ENCODE measurements around the gene FAIM. TPM values are rescaled to one million over a fixed set of nuclear protein-coding genes. Genes with fewer than 3 reads are reported as not detected.

The FAIM gene
- total and polyA plus RNA-seq, 4 donors: 3.3 to 8.5 (median 5.1) TPM

DNA sequence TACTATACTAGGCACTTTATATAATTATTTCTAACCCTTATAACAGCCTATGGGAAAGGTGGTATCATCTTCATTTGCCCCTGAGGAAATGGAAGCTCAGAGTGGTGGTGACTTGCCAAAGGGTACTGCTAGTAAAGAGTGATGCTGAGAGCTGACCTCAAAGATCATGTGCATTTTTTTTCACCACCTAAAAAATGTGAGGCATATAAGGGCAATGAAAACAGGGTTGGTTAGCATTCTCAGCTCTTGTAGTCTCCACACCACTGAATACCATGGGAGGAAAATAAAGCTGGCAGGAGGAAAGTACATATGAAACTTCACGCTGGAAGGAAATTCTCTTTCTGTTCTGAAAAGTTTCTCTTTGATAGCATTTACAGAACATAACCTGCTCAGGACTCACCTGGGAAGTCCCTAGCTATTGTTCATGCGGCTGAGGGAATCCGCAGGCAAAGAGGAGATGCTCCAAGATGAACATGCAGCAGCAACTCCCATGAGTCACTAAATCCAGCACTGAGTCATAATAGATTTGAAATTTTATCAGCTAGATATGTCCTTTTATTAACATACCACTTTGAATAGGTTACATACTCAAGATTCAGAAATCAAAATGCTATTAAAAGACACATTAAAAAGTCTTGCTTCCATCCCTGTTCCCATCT is 17.3 kb downstream of the FAIM start:
- no peaks in the 10 kb centered on the region for H3K4me1 ChIP-seq (ENCODE audit: control insufficient read depth in 4 of 4, insufficient read depth in 4 of 4, low read length in 3 of 4)
- no peaks in the 10 kb centered on the region for H3K9me3 ChIP-seq (ENCODE audit: control insufficient read depth in 4 of 4, low read length in 3 of 4)
- no peaks in the 10 kb centered on the region for H3K36me3 ChIP-seq (ENCODE audit: control insufficient read depth in 4 of 4, insufficient read depth in 3 of 4, low read depth in 1 of 4, low read length in 3 of 4)
- WGBS: 98% methylated on average over 3 of the region's 3 CpGs
- DNase-seq (ENCODE audit: low spot score): no peak
- no peak overlapping the region for H3K27ac ChIP-seq (ENCODE audit: low read depth in 1 of 2, low read length in 2 of 2)
- no peak overlapping the region for H3K9ac ChIP-seq (ENCODE audit: low read depth in 1 of 2, low read length in 2 of 2)
- H3K4me3 ChIP-seq (ENCODE audit: low read depth in 1 of 3, low read length in 3 of 3): no peak overlapping the region
- TF ChIP-seq RXRA (IDR thresholded peaks at IDR 0.05): no peak
- TF ChIP-seq HNF4A (conservative IDR thresholded peaks at IDR 0.05): no peak
- H3K27me3 ChIP-seq (ENCODE audit: control insufficient read depth in 4 of 4, insufficient read depth in 4 of 4, low read length in 3 of 4): no peaks in the 10 kb centered on the region

DNA sequence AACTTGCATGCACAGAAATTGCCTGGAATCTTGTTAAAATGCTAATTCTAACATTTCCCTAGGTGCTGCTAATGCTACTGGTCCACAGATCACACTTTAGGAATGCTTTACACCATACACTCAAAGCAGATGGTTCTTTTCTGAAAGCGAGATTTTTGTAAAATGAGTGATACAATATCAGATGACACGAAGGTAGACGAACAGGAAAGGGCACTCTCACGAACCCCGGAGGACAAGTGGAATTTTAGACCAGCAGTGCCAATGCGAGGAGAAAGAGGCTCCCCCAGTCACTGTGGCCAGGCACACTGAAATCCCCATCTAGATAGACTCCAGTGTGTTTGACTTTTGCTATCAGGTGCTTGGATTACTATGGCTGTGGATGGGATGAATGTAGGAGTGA is 21.0 kb downstream of the FAIM start:
- TF ChIP-seq CTCF (IDR thresholded peaks at IDR 0.05; ENCODE audit: low read depth, low read length, missing input control) (no peak), NR2F2 (IDR thresholded peaks at IDR 0.05) (no peak), SP1 (IDR thresholded peaks at IDR 0.05) (no peak)
- DNase-seq (ENCODE audit: low spot score): no peak

GRCh38 chr3:138638641-138639040 is 30.1 kb downstream of the FAIM start:
- 92% methylated on average over 2 of the region's 2 CpGs for WGBS
- no peak for DNase-seq (ENCODE audit: low spot score)
- H3K27me3 ChIP-seq (ENCODE audit: control insufficient read depth in 4 of 4, insufficient read depth in 4 of 4, low read length in 3 of 4): no peaks in the 10 kb centered on the region

More for the DNA sequence above, 21.0 kb downstream of the FAIM start:
- Histone ChIP-seq H3K4me1 (ENCODE audit: control insufficient read depth in 4 of 4, insufficient read depth in 4 of 4, low read length in 3 of 4) (no peaks in the 10 kb centered on the region), H3K9ac (ENCODE audit: low read depth in 1 of 2, low read length in 2 of 2) (no peak overlapping the region), H3K27ac (ENCODE audit: low read depth in 1 of 2, low read length in 2 of 2) (no peak overlapping the region), H3K36me3 (ENCODE audit: control insufficient read depth in 4 of 4, insufficient read depth in 3 of 4, low read depth in 1 of 4, low read length in 3 of 4) (no peaks in the 10 kb centered on the region), H3K27me3 (ENCODE audit: control insufficient read depth in 4 of 4, insufficient read depth in 4 of 4, low read length in 3 of 4) (no peaks in the 10 kb centered on the region), H3K4me3 (ENCODE audit: low read depth in 1 of 3, low read length in 3 of 3) (no peak overlapping the region), H3K9me3 (ENCODE audit: control insufficient read depth in 4 of 4, low read length in 3 of 4) (no peaks in the 10 kb centered on the region)
- 95% methylated on average over 6 of the region's 6 CpGs for WGBS

DNA sequence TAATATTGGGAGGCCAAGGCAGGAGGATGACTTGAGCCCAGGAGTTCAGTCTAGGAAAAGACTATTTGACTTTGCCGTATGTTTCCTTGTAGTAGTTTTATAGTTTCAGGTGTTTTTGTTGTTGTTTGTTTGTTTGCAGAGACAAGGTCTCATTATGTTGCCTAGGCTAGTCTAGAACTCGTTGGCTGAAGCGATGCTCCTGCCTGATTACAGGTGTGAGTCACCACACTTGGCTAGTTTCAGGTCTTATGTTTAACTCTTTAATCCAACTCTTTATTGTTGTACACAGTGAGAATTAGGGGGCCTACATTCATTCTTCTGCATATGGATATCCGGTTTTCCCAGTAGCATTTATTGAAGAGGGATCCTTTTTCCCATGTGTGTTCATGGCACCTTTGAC is 32.0 kb downstream of the FAIM start:
- Histone ChIP-seq H3K4me3 (ENCODE audit: low read depth in 1 of 3, low read length in 3 of 3) (no peak overlapping the region), H3K27me3 (ENCODE audit: control insufficient read depth in 4 of 4, insufficient read depth in 4 of 4, low read length in 3 of 4) (no peaks in the 10 kb centered on the region), H3K9ac (ENCODE audit: low read depth in 1 of 2, low read length in 2 of 2) (no peak overlapping the region), H3K4me1 (ENCODE audit: control insufficient read depth in 4 of 4, insufficient read depth in 4 of 4, low read length in 3 of 4) (no peaks in the 10 kb centered on the region), H3K9me3 (ENCODE audit: control insufficient read depth in 4 of 4, low read length in 3 of 4) (peaks cover 0 to 10% (median 7%) of the 10 kb centered on the region in 4 donors), H3K27ac (ENCODE audit: low read depth in 1 of 2, low read length in 2 of 2) (no peak overlapping the region), H3K36me3 (ENCODE audit: control insufficient read depth in 4 of 4, insufficient read depth in 3 of 4, low read depth in 1 of 4, low read length in 3 of 4) (no peaks in the 10 kb centered on the region)
- 83% methylated on average over 4 of the region's 4 CpGs for WGBS
- TF ChIP-seq RAD21 (IDR thresholded peaks at IDR 0.05) (no peak), EGR1 (IDR thresholded peaks at IDR 0.05; ENCODE audit: low read depth in 2 of 2) (no peak), YY1 (IDR thresholded peaks at IDR 0.05) (no peak), GABPA (IDR thresholded peaks at IDR 0.05 in 1 of 2, conservative IDR thresholded peaks at IDR 0.05 in 1 of 2) (no peak), SP1 (IDR thresholded peaks at IDR 0.05) (no peak), ATF3 (IDR thresholded peaks at IDR 0.05) (no peak), NR2F2 (IDR thresholded peaks at IDR 0.05) (no peak), RXRA (IDR thresholded peaks at IDR 0.05) (no peak)
- no peak for DNase-seq (ENCODE audit: low spot score)

More at GRCh38 chr3:138638641-138639040, 30.1 kb downstream of the FAIM start:
- Histone ChIP-seq H3K9me3 (ENCODE audit: control insufficient read depth in 4 of 4, low read length in 3 of 4) (peaks cover 0 to 5% (median 4%) of the 10 kb centered on the region in 4 donors), H3K4me1 (ENCODE audit: control insufficient read depth in 4 of 4, insufficient read depth in 4 of 4, low read length in 3 of 4) (no peaks in the 10 kb centered on the region), H3K36me3 (ENCODE audit: control insufficient read depth in 4 of 4, insufficient read depth in 3 of 4, low read depth in 1 of 4, low read length in 3 of 4) (no peaks in the 10 kb centered on the region), H3K9ac (ENCODE audit: low read depth in 1 of 2, low read length in 2 of 2) (no peak overlapping the region), H3K4me3 (ENCODE audit: low read depth in 1 of 3, low read length in 3 of 3) (no peak overlapping the region), H3K27ac (ENCODE audit: low read depth in 1 of 2, low read length in 2 of 2) (no peak overlapping the region)
- no peak for TF ChIP-seq TAF1 (conservative IDR thresholded peaks at IDR 0.05)
- no peak for TF ChIP-seq HNF4G (IDR thresholded peaks at IDR 0.05)
- TF ChIP-seq FOXA2 (IDR thresholded peaks at IDR 0.05): no peak
